ENCODE data around the gene APBA3.

- TF ChIP-seq CTCF (conservative IDR thresholded peaks at IDR 0.05; ENCODE audit: low read depth, low read length) (no peak), EZH2 (IDR thresholded peaks at IDR 0.05; ENCODE audit: low read length, unreplicated experiment) (no peak), EZH2phosphoT487 (IDR thresholded peaks at IDR 0.05; ENCODE audit: borderline replicate concordance, low read length) (no peak)
Observed at GRCh38 chr19:3784607-3785450, 23.3 kb upstream of the APBA3 start.
